ENCODE results near the gene NCR1. TPM values are rescaled to one million over a fixed set of nuclear protein-coding genes. Genes with fewer than 3 reads are reported as not detected.
"Not testable (repeated sequence)": the region's sequence is repeated elsewhere in the genome, so short reads cannot be mapped to it uniquely, and the experiment has no call there.

The NCR1 gene
- total RNA-seq, 1 experiment from 2014 or later, result not detected

DNA sequence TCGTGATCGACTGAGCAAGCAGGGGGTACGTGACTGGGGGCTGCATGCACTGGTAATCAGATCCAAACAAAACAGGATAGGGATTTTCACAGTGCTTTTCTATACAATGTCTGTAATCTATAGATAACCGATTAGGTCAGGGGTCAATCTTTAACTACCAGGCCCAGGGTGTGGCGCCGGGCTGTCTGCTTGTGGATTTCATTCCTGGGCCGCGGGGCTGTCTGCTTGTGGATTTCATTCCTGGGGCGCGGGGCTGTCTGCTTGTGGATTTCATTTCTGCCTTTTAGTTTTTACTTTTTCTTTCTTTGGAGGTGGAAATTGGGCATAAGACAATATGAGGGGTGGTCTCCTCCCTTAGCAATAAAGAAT, 47.4 kb downstream of the NCR1 start:
- in situ Hi-C loops (cut with HindIII; ENCODE audit: low pct_unique_long_range_greater_than_20kb, low sequenced_read_pairs), result not testable (repeated sequence)
- peak; percentile 9 for DNase-seq (ENCODE audit: low read depth)

- in situ Hi-C loops (cut with HindIII; ENCODE audit: low pct_unique_long_range_greater_than_20kb, low sequenced_read_pairs), result no loop called here
- no peak for DNase-seq (ENCODE audit: low read depth)
Measured at GRCh38 chr19:54955376-54955775, 49.4 kb downstream of the NCR1 start.

- in situ Hi-C loops (cut with HindIII; ENCODE audit: low pct_unique_long_range_greater_than_20kb, low sequenced_read_pairs), result no loop called here
- DNase-seq (ENCODE audit: low read depth), result no peak
Measured at GRCh38 chr19:54959840-54960239, 53.9 kb downstream of the NCR1 start.

Other genes with a start within 250 kb of the NCR1 start
- gene LILRB4, start 243.2 kb upstream of the NCR1 start, total RNA-seq (2014; rRNA removed; shearing (Covaris generic); ENCODE audit: low replicate concordance), result not detected in 2 replicates
- gene KIR3DL3, start 181.7 kb upstream of the NCR1 start, total RNA-seq (2014; rRNA removed; shearing (Covaris generic); ENCODE audit: low replicate concordance), result not detected in 2 replicates
- gene KIR2DL3, start 167.6 kb upstream of the NCR1 start, total RNA-seq (2014; rRNA removed; shearing (Covaris generic); ENCODE audit: low replicate concordance), result not detected in 2 replicates
- not detected in 2 replicates for gene KIR2DL1, start 136.4 kb upstream of the NCR1 start, total RNA-seq (2014; rRNA removed; shearing (Covaris generic); ENCODE audit: low replicate concordance)
- gene KIR2DL4, start 102.5 kb upstream of the NCR1 start, total RNA-seq (2014; rRNA removed; shearing (Covaris generic); ENCODE audit: low replicate concordance), result not detected in 2 replicates
- gene KIR3DL1, start 89.7 kb upstream of the NCR1 start, total RNA-seq (2014; rRNA removed; shearing (Covaris generic); ENCODE audit: low replicate concordance), result not detected in 2 replicates
- not detected in 2 replicates for gene KIR2DS4, start 73.5 kb upstream of the NCR1 start, total RNA-seq (2014; rRNA removed; shearing (Covaris generic); ENCODE audit: low replicate concordance)
- not detected in 2 replicates for gene KIR3DL2, start 55.7 kb upstream of the NCR1 start, total RNA-seq (2014; rRNA removed; shearing (Covaris generic); ENCODE audit: low replicate concordance)
- gene FCAR, start 31.9 kb upstream of the NCR1 start, total RNA-seq (2014; rRNA removed; shearing (Covaris generic); ENCODE audit: low replicate concordance), result not detected in 2 replicates
- gene NLRP7, start 41.4 kb downstream of the NCR1 start, total RNA-seq (2014; rRNA removed; shearing (Covaris generic); ENCODE audit: low replicate concordance), result not detected in 2 replicates
- gene NLRP2, start 60.2 kb downstream of the NCR1 start, total RNA-seq (2014; rRNA removed; shearing (Covaris generic); ENCODE audit: low replicate concordance), result 0.20 and 0.47 TPM in 2 replicates
- not detected in 2 replicates for gene GP6, start 132.1 kb downstream of the NCR1 start, total RNA-seq (2014; rRNA removed; shearing (Covaris generic); ENCODE audit: low replicate concordance)
- gene RDH13, start 157.0 kb downstream of the NCR1 start, total RNA-seq (2014; rRNA removed; shearing (Covaris generic); ENCODE audit: low replicate concordance), result 58.2 and 62.1 TPM in 2 replicates
- gene EPS8L1, start 169.7 kb downstream of the NCR1 start, total RNA-seq (2014; rRNA removed; shearing (Covaris generic); ENCODE audit: low replicate concordance), result 21.5 and 24.1 TPM in 2 replicates
- 40.3 and 63.4 TPM in 2 replicates for gene PPP1R12C, start 211.5 kb downstream of the NCR1 start, total RNA-seq (2014; rRNA removed; shearing (Covaris generic); ENCODE audit: low replicate concordance)
- gene TNNT1, start 243.1 kb downstream of the NCR1 start, total RNA-seq (2014; rRNA removed; shearing (Covaris generic); ENCODE audit: low replicate concordance), result 325 and 411 TPM in 2 replicates